NCI-H748 treated with DMSO at 0.1 percent for 48 hours (cell line): Measurements from ENCODE around the gene DHX34.
"Not testable (repeated sequence)": the region's sequence is repeated elsewhere in the genome, so short reads cannot be mapped to it uniquely, and the experiment has no call there.

Source experiments
- DNase-seq: peaks from one replicate; lab custom pipeline; 2025; lab: John Stamatoyannopoulos, UW

DHX34 gene

GRCh38 chr19:47390533-47391488 lies 41.7 kb downstream of the DHX34 start:
- DNase-seq: no peak

- DNase-seq: peak; percentile 64
Observed at GRCh38 chr19:47391510-47392223, 42.6 kb downstream of the DHX34 start.

GRCh38 chr19:47398707-47399597 lies 49.8 kb downstream of the DHX34 start:
- no peak for DNase-seq

- DNase-seq: no peak
Observed at GRCh38 chr19:47402504-47402903, 53.4 kb downstream of the DHX34 start.

GRCh38 chr19:47404334-47405196 lies 55.5 kb downstream of the DHX34 start:
- DNase-seq: no peak

GRCh38 chr19:47405197-47405550 lies 56.1 kb downstream of the DHX34 start:
- no peak for DNase-seq

- DNase-seq: no peak
Observed at GRCh38 chr19:47405854-47406417, 56.8 kb downstream of the DHX34 start.

- peak; percentile 36 for DNase-seq
Observed at GRCh38 chr19:47406711-47407416, 57.7 kb downstream of the DHX34 start.

- DNase-seq: no peak
Observed at GRCh38 chr19:47407417-47407774, 58.3 kb downstream of the DHX34 start.

- DNase-seq: no peak
Observed at GRCh38 chr19:47408156-47408938, 59.2 kb downstream of the DHX34 start.

- DNase-seq: no peak
Observed at GRCh38 chr19:47411101-47411500, 62.0 kb downstream of the DHX34 start.

GRCh38 chr19:47411696-47412095 lies 62.6 kb downstream of the DHX34 start:
- DNase-seq: not testable (repeated sequence)

GRCh38 chr19:47413941-47414340 lies 64.8 kb downstream of the DHX34 start:
- DNase-seq: no peak

GRCh38 chr19:47414469-47414868 lies 65.4 kb downstream of the DHX34 start:
- DNase-seq: no peak

GRCh38 chr19:47415953-47416642 lies 67.0 kb downstream of the DHX34 start:
- DNase-seq: no peak

GRCh38 chr19:47416643-47416985 lies 67.5 kb downstream of the DHX34 start:
- DNase-seq: no peak

GRCh38 chr19:47417107-47417745 lies 68.1 kb downstream of the DHX34 start:
- DNase-seq: no peak
